DMS 273 (cell line): Measurements from ENCODE around the gene RSPH9.

Experiments
- DNase-seq: peaks from one replicate; lab custom pipeline; 2025; ENCODE audit not compliant: unreplicated experiment; lab: John Stamatoyannopoulos, UW

RSPH9 gene

GRCh38 chr6:43707767-43708166, 62.9 kb downstream of the RSPH9 start:
- no peak for DNase-seq

DNA sequence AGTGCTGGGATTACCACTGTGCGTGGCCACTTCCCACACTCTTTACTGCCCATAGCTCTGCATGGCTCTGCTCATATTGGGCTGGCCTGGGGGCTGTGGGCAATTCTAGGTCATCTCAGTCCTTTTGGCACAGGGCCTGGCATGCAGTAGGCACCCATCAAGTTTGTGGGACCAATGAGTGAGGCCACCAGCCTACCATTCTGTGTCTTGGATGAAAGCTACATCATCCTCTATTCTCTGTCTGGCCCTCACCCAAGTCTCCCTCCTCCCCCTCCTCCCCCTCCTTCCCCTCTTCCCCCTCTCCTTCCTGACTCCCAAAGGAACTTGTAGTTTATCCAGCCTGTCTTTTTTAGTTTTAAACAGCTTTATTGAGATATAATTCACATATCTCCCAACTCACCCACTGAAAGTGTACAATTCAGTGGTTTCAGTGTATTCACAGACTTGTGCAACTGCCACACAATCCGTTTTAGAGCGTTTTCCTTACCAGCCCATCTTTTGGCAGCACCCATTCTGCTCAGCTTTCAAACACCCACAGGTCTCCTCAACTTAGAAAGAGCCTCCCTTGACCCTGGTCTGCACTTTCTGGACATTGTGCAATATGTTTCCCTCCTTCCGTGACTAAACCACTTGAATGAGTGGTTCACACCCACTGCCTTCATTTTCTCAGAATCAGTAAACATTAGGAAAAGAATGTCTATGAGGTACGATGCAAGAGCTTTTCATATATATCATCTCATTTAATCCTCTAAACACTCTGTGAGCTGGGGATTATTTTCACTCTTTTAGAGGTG, 64.2 kb downstream of the RSPH9 start:
- DNase-seq, result no peak

- no peak for DNase-seq
These were observed 64.9 kb downstream of the RSPH9 start for GRCh38 chr6:43709654-43710303.

DNA sequence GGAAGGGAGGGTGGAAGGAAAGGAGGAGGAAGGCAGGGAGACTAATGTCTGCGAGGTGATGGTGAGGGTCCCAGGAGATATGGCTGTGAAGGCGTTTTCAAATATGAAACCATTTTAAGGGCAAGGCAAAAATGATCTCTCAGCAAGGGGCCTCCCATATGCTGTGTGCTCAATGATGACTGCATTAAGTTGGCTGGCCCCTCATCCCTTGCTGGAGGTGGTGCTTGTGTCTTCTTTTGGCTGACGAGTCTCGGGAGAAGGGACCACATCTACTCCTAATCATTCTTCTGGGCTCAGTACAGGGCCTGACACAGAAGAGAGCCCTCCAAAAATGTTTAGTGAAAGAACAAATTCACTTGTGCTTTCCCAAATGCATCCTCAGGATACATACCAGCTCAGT, 65.7 kb downstream of the RSPH9 start:
- DNase-seq, result no peak

DNA sequence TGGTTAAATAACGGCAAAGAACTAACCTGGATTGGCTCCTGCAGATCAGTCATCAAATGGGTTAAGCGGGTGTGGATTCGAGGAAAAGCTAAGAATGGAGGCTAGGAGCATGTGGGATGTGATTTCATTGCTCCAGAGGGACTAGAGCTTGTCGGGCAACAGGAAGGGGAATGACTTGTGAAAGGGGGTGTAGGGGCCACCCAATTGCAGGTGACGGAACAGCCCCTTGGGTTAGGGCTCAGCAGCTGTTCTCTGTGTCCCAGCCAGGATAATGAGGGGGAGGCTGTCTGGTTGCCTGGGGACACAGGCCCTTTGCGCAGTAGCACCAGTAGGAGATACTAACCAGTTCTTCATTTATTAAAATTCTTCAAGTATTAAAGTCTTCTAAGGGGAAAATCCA, 67.7 kb downstream of the RSPH9 start:
- no peak for DNase-seq

DNA sequence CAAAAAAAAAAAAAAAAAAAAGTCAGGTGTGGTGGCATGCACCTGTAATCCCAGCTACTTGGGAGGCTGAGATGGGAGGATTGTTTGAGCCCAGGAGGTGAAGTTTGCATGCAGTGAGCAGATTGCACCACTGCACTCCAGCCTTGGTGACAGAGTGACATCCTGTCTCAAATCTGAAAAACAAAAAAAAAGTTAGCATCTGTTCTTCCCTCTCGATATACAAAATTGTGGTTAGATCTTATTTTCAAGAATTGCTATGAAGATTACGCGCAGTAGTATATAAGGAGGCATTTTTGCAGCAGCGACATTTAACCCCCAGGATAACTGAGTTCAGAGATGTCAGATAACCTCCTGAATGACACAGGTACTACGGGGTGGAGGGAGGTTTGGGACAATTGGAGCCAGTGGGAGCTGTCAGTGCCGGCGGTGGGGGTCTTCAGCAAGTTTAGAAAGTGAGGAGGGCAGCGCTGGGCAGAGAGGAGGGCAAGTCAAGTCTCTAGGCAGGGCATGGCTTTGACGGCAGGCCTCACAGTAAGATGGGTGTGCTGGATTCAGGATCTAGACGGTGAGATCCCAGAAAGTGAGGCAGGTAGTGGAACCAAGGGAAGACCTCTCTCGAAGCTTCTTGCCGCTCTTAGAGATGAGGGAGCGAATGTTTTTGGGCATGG, 68.9 kb downstream of the RSPH9 start:
- no peak for DNase-seq

GRCh38 chr6:43714311-43715055, 69.6 kb downstream of the RSPH9 start:
- DNase-seq, result peak; percentile 64

- no peak for DNase-seq
These were observed 70.4 kb downstream of the RSPH9 start for GRCh38 chr6:43715056-43715788.

DNA sequence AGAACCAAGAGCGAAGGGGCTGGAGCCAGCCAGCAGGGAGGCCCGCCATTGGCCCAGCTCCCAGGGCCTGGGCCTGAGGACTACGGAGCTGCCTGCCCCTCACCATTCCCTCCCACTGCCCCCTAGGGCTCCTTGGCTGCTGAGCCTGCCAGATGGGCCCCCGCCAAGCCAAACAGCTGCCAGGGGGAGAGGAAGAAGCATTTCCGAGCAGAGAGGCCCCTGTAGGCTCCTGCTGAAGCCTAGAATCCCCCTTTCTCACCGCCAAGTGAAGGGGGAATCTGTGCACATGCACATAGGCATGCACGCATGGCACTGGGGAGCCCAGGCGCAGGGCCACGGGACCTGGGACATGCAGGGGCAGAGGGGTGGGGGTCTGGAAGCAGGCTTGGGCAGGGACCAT, 71.3 kb downstream of the RSPH9 start:
- DNase-seq, result peak; percentile 95

GRCh38 chr6:43717389-43717788, 72.6 kb downstream of the RSPH9 start:
- DNase-seq, result no peak

DNA sequence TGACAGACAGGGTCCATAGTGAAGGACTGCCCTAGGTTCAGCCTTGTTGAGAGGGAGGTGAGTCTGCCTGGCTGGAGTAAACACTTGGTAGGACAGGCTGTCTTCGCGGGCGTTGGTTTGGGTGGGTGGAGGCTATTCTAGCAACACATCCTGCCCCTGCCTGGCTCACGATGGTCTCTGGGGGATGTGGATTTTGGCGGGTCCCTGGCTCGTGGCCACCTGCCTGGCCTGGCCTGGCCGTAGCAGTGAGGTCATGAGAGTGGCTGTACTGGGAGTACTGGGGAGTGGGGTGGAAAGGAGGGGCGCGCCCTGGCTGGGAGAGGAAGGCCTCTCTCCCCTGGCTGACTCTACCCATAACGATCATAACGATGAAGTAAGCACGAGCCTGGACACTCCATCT, 73.0 kb downstream of the RSPH9 start:
- no peak for DNase-seq

DNA sequence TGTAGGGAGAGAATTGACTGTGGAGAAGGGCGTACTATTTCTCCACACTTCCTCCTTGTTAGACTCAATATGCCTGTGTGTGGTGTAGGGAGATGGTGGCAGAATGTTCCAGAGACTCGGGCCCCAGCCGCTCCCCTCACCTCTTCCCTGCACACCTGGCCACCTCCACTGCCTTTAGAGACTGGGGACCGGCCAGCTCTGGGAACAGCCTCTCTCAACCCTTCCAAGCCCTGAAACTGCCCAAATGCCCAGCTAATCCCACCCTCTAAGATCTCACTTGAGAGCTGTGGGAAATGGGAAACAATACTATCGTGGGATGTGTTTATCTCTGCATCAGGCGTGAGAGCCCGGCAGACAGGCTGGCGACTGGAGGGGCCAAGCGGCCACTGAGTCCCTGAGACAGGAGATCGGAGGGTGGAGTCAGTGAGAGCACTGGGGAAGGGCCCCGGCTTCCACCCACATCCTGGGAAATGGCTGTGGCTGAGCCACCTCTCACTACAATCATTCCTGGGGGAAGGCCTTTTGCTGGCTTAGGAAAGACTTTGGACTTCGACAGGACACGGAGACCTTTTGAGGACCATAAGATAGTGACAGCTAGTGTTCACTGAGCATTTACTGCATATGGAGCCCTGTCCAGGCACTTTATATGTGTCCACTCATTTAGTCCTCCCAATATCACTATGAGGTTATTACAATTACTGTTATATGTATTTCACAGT, 73.7 kb downstream of the RSPH9 start:
- DNase-seq, result no peak

GRCh38 chr6:43719511-43719910, 74.7 kb downstream of the RSPH9 start:
- no peak for DNase-seq

DNA sequence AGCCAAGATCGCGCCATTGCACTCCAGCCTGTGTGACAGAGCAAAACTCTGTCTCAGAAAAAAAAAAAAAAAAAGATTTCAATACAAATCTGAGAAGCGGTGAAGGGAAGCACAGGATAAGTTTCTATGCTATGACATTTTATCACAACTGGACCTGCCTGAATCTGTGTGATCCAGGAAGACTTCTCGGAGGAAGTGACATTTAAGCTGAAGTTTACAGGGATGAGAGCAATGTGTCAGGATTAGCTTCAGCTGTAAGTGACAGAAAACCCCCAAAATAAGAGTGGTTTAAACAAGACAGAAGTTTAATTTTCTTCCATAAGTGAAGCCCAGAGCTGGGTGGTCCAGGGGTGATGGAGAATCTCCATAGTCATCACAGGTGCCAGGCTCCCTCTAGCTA, 76.2 kb downstream of the RSPH9 start:
- DNase-seq, result no peak
